Activated naive CD8-positive, alpha-beta T cell treated with anti-CD3 and anti-CD28 coated beads, Interleukin-2, amount 10 ng/mL, durations not matched to agents 7 days and 5 days (primary cell): ENCODE results near the gene SAA2. TPM values are rescaled to one million over a fixed set of nuclear protein-coding genes. Genes with fewer than 3 reads are reported as not detected.
"Not testable (repeated sequence)": the region's sequence is repeated elsewhere in the genome, so short reads cannot be mapped to it uniquely, and the experiment has no call there.

Experiments
- ATAC-seq: fragments of 150-1000 bp; cut with Tn5 transposase; one replicate; pipeline ENCODE4 v1.10.0; 2021; ENCODE audit warnings: low read depth, moderate library complexity
- POLR2A ChIA-PET: fragments of 350-600 bp; sonication (Branson Sonifier 250); formaldehyde crosslinking; loops from one replicate; lab custom pipeline; 2021; ENCODE audit warnings: antibody characterized with exemption; lab: Charles Lee
- DNase-seq: peaks from one replicate; pipeline ENCODE4 v3.0.0; 2021
- H3K27ac Mint-ChIP-seq: one replicate; pipeline ENCODE4 v1.8.0; 2022; ENCODE audit warnings: mild to moderate bottlenecking, mixed read lengths
- H3K27me3 Mint-ChIP-seq: one replicate; pipeline ENCODE4 v1.8.0; 2022; ENCODE audit warnings: mild to moderate bottlenecking, moderate library complexity, mixed read lengths
- H3K36me3 Mint-ChIP-seq: one replicate; pipeline ENCODE4 v1.8.0; 2021; ENCODE audit warnings: mild to moderate bottlenecking, mixed read lengths
- H3K4me1 Mint-ChIP-seq: one replicate; pipeline ENCODE4 v1.8.0; 2021; ENCODE audit warnings: mixed read lengths
- H3K4me3 Mint-ChIP-seq: one replicate; pipeline ENCODE4 v1.8.0; 2022; ENCODE audit warnings: mild to moderate bottlenecking, moderate library complexity, mixed read lengths
- H3K9me3 Mint-ChIP-seq: one replicate; pipeline ENCODE4 v1.8.0; 2021; ENCODE audit warnings: mixed read lengths
- total RNA-seq, 2 experiments: library from RNA; stranded (reverse); gene quantifications; one replicate each; pipeline ENCODE4 v1.2.3, GENCODE V29; 2021

The SAA2 gene
- total RNA-seq, result not detected

- H3K4me3 Mint-ChIP-seq, result no peak within 1 kb of the TSS
- DNase-seq (no peak), ATAC-seq (no peak)
- H3K4me1 Mint-ChIP-seq, result peaks cover 14% of the 10 kb centered on the region
- no peak within 1 kb of the TSS for H3K27ac Mint-ChIP-seq
- H3K27me3 Mint-ChIP-seq, result peaks cover 8% of the 10 kb centered on the region
- POLR2A ChIA-PET, result no interaction called here
- H3K36me3 Mint-ChIP-seq, result no peaks in the 10 kb centered on the region
- H3K9me3 Mint-ChIP-seq, result no peaks in the 10 kb centered on the region
These were observed at the start of gene SAA2 for GRCh38 chr11:18248561-18248960. TSS of gene SAA2 (minus strand) at chr11:18248668. CDS start at chr11:18248011, 657 bp downstream.

DNA sequence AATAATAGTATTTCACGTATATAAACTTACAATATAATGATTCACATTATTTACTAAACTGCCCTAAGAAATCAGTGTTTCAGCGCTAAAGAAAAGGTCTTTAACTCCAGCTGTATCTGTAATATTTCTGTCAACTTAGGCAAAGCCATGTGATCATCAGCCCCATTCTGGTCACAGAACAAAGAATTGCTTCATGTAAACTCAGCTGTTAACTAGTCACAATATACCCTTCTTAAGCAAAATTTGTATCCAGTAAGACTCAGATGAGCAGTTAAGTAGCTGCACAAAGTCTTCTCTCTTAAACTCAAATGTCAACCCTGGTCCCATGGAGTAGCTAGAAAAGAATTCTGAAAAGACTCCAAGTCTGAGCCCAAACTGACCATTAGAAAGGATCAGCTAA lies 46.8 kb upstream of the SAA2 start:
- ATAC-seq, result no peak
- H3K9me3 Mint-ChIP-seq, result no peaks in the 10 kb centered on the region
- H3K27ac Mint-ChIP-seq, result no peak overlapping the region
- no peak for DNase-seq
- POLR2A ChIA-PET, result interaction anchor here (0.6 to 0.9 kb wide), 2 partner anchors 10 to 99 kb away, joined by 3 read pairs; partner anchors contain the start of gene LDHA
- H3K27me3 Mint-ChIP-seq, result no peaks in the 10 kb centered on the region
- peaks cover 37% of the 10 kb centered on the region for H3K36me3 Mint-ChIP-seq
- H3K4me3 Mint-ChIP-seq, result no peak overlapping the region
- no peaks in the 10 kb centered on the region for H3K4me1 Mint-ChIP-seq

DNA sequence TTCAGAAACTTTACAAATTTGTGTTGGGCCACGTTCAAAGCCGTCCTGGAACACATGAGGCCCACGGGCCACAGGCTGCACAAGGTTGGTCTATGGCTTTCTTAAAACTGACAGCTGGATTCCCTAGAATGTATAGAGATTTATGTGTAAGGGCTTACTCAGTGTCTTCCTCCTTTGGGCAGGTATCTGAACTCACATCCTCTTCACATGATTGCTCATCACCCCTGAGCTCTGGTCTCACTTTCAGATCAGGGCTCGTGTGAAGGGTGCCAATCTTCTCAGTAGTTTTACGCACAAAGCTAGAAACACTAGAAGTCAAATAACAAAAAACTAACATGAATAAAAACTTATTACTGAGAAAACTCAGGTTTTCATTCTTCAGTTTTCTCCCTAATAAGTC lies 46.4 kb upstream of the SAA2 start:
- H3K27ac Mint-ChIP-seq, result no peak overlapping the region
- H3K27me3 Mint-ChIP-seq, result no peaks in the 10 kb centered on the region
- H3K4me3 Mint-ChIP-seq, result no peak overlapping the region
- H3K9me3 Mint-ChIP-seq, result no peaks in the 10 kb centered on the region
- peaks cover 42% of the 10 kb centered on the region for H3K36me3 Mint-ChIP-seq
- DNase-seq, result no peak
- ATAC-seq, result no peak
- POLR2A ChIA-PET, result interaction anchor here (0.8 to 0.9 kb wide), 2 partner anchors 99 to 102 kb away, joined by 3 read pairs; partner anchors contain the start of gene LDHA
- no peaks in the 10 kb centered on the region for H3K4me1 Mint-ChIP-seq

DNA sequence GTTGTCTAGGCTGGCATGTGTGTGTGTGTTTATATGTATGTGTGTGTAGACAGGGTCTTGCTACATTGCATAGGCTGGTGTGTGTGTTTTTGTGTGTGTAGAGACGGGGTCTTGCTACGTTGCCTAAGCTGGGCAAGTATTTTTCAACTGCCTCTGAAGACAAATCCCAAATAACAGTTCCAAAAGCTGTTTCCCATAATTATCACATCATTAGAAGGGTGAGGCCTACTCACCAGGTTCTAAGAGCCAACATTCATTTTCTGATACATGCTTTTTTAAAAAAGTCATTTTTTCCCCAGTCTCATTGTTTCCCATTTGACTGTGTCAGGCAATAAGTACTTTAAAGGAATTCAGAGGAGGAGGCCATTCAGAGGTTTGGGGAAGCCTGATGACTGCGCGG lies 40.4 kb upstream of the SAA2 start:
- Mint-ChIP-seq H3K4me3 (no peak overlapping the region), H3K27me3 (no peaks in the 10 kb centered on the region), H3K36me3 (peaks cover 34% of the 10 kb centered on the region), H3K4me1 (no peaks in the 10 kb centered on the region), H3K9me3 (no peaks in the 10 kb centered on the region), H3K27ac (no peak overlapping the region)
- POLR2A ChIA-PET, result no interaction called here
- no peak for ATAC-seq
- no peak for DNase-seq

DNA sequence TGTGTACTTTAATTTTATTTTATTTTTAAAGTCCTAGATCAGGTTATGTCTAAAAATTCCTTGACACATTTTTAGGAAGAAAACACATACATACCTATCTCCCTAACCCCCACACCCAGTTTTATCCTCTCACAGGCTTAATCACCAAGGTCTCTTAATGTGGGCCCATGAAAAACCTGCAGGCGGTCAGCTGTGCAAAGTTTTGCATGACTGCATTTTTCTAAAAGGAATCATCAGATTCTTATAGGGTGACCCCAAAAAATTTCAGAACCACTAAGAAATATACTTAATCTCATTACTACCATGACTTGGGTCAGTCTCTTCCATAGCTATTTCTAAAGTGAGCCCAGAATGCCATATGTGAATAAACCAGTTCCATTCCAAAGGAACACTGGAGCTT lies 37.4 kb upstream of the SAA2 start:
- POLR2A ChIA-PET, result no interaction called here
- Mint-ChIP-seq H3K27ac (no peak overlapping the region), H3K27me3 (no peaks in the 10 kb centered on the region), H3K4me3 (no peak overlapping the region), H3K36me3 (peaks cover 31% of the 10 kb centered on the region), H3K9me3 (no peaks in the 10 kb centered on the region), H3K4me1 (no peaks in the 10 kb centered on the region)
- ATAC-seq (no peak), DNase-seq (no peak)

GRCh38 chr11:18282626-18283025 lies 34.2 kb upstream of the SAA2 start:
- Mint-ChIP-seq H3K4me3 (no peak overlapping the region), H3K9me3 (no peaks in the 10 kb centered on the region), H3K36me3 (peaks cover 31% of the 10 kb centered on the region), H3K27ac (no peak overlapping the region), H3K27me3 (no peaks in the 10 kb centered on the region), H3K4me1 (peaks cover 6% of the 10 kb centered on the region)
- no peak for DNase-seq
- POLR2A ChIA-PET, result no interaction called here
- ATAC-seq, result no peak

GRCh38 chr11:18280438-18281045 lies 32.1 kb upstream of the SAA2 start:
- Mint-ChIP-seq H3K9me3 (no peaks in the 10 kb centered on the region), H3K4me1 (peaks cover 6% of the 10 kb centered on the region), H3K4me3 (peak overlapping the region; percentile 58), H3K27me3 (no peaks in the 10 kb centered on the region), H3K27ac (peak overlapping the region; percentile 63), H3K36me3 (peaks cover 22% of the 10 kb centered on the region)
- POLR2A ChIA-PET, result no interaction called here
- no peak for DNase-seq
- ATAC-seq, result peak; percentile 58

DNA sequence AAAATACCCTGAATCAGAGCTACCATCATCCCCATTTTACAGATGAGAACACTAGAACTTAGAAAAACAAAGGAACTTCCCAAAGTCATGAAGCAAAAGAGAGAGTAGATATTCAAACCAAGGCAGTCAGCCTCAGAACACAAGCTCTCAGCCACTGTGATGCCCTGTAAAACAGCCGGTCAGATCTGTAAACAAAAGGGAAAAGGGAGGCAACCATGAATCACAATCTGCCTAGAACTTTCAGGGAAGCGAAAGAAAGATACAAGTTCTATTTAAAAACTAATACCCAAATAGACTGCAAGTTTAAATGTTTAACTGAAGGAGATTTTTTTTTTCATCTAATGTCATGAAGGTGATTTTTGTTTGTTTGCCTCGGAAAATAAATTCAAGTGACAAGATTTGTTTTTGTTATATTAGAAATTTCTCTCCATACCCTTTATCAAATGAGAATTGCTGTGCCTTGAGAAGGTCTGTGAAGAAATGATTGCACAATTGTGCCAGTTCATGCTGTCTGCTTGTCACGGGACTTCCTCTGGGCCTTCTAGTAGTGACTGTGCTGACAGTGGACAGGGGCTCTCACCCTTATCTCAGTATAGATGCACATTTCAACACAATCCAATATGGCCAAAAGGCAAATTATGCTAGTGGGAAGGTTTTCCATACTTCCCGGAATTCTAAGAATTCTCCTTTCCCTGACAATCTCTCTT lies 29.2 kb upstream of the SAA2 start:
- DNase-seq (no peak), ATAC-seq (no peak)
- POLR2A ChIA-PET, result no interaction called here
- H3K36me3 Mint-ChIP-seq, result peaks cover 19% of the 10 kb centered on the region
- peaks cover under 1% of the 10 kb centered on the region for H3K27me3 Mint-ChIP-seq
- no peak overlapping the region for H3K27ac Mint-ChIP-seq
- peaks cover 6% of the 10 kb centered on the region for H3K4me1 Mint-ChIP-seq
- no peak overlapping the region for H3K4me3 Mint-ChIP-seq
- peaks cover 2% of the 10 kb centered on the region for H3K9me3 Mint-ChIP-seq

- H3K27me3 Mint-ChIP-seq, result peaks cover 2% of the 10 kb centered on the region
- POLR2A ChIA-PET, result no interaction called here
- no peak for DNase-seq
- H3K4me1 Mint-ChIP-seq, result peaks cover 7% of the 10 kb centered on the region
- H3K27ac Mint-ChIP-seq, result no peak overlapping the region
- H3K4me3 Mint-ChIP-seq, result no peak overlapping the region
- H3K9me3 Mint-ChIP-seq, result peaks cover 2% of the 10 kb centered on the region
- no peak for ATAC-seq
- H3K36me3 Mint-ChIP-seq, result peaks cover 3% of the 10 kb centered on the region
These were observed 22.7 kb upstream of the SAA2 start for GRCh38 chr11:18271206-18271605.

GRCh38 chr11:18270102-18270501 lies 21.6 kb upstream of the SAA2 start:
- POLR2A ChIA-PET, result no interaction called here
- peaks cover 6% of the 10 kb centered on the region for H3K27me3 Mint-ChIP-seq

GRCh38 chr11:18269252-18269651 lies 20.8 kb upstream of the SAA2 start:
- H3K27ac Mint-ChIP-seq, H3K36me3 Mint-ChIP-seq, ATAC-seq, DNase-seq, H3K27me3 Mint-ChIP-seq, POLR2A ChIA-PET, H3K9me3 Mint-ChIP-seq, H3K4me3 Mint-ChIP-seq: not testable (repeated sequence)
- peaks cover 16% of the 10 kb centered on the region for H3K4me1 Mint-ChIP-seq

More at GRCh38 chr11:18270102-18270501, 21.6 kb upstream of the SAA2 start:
- H3K9me3 Mint-ChIP-seq, result no peaks in the 10 kb centered on the region
- no peak overlapping the region for H3K4me3 Mint-ChIP-seq
- H3K36me3 Mint-ChIP-seq, result peaks cover under 1% of the 10 kb centered on the region
- peaks cover 9% of the 10 kb centered on the region for H3K4me1 Mint-ChIP-seq
- no peak overlapping the region for H3K27ac Mint-ChIP-seq
- ATAC-seq (no peak), DNase-seq (no peak)

GRCh38 chr11:18267335-18268133 lies 19.1 kb upstream of the SAA2 start:
- POLR2A ChIA-PET, H3K36me3 Mint-ChIP-seq, H3K4me3 Mint-ChIP-seq, H3K9me3 Mint-ChIP-seq, H3K27me3 Mint-ChIP-seq, DNase-seq, H3K27ac Mint-ChIP-seq: not testable (repeated sequence)
- ATAC-seq, result peak; percentile 53
- peaks cover 18% of the 10 kb centered on the region for H3K4me1 Mint-ChIP-seq

- DNase-seq (no peak), ATAC-seq (no peak)
- peaks cover 18% of the 10 kb centered on the region for H3K4me1 Mint-ChIP-seq
- no peaks in the 10 kb centered on the region for H3K36me3 Mint-ChIP-seq
- peaks cover 4% of the 10 kb centered on the region for H3K27me3 Mint-ChIP-seq
- H3K27ac Mint-ChIP-seq, result no peak within 1 kb of the TSS
- H3K9me3 Mint-ChIP-seq, result no peaks in the 10 kb centered on the region
- no peak within 1 kb of the TSS for H3K4me3 Mint-ChIP-seq
- POLR2A ChIA-PET, result no interaction called here
These were observed 17.5 kb upstream of the SAA2 start, which contains the start of gene SAA1 for GRCh38 chr11:18265949-18266348. TSS of gene SAA1 (plus strand) at chr11:18266264. CDS start at chr11:18266888, 624 bp downstream.
